ENCODE results near the gene ETDA.
"Not testable (repeated sequence)": the region's sequence is repeated elsewhere in the genome, so short reads cannot be mapped to it uniquely, and the experiment has no call there.

The ETDA gene

GRCh38 chrX:135252011-135252518 lies at the start of gene ETDA:
Gene ETDA, plus strand, starts transcription at chrX:135252061. Its CDS starts 1,216 bp downstream, at chrX:135253277.
- DNase-seq (ENCODE audit: low spot score); FAIRE-seq: not testable (repeated sequence)

DNA sequence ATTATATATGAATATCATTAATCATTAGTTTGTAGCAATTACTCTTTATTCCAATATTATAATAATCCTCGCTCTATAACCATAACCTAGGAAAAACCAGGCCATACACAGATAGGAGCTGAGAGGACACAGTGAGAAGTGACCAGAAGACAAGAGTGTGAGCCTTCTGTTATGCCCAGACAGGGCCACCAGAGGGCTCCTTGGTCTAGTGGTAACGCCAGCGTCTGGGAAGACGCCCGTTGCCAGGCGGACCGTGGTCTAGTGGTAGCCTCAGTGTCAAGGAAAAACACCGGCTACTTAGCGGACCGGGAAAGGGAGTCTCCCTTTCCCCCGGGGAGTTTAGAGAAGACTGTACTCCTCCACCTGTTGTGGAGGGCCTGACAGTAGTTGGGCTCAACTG lies 45.4 kb upstream of the ETDA start:
- FAIRE-seq; DNase-seq (ENCODE audit: low spot score): not testable (repeated sequence)

DNA sequence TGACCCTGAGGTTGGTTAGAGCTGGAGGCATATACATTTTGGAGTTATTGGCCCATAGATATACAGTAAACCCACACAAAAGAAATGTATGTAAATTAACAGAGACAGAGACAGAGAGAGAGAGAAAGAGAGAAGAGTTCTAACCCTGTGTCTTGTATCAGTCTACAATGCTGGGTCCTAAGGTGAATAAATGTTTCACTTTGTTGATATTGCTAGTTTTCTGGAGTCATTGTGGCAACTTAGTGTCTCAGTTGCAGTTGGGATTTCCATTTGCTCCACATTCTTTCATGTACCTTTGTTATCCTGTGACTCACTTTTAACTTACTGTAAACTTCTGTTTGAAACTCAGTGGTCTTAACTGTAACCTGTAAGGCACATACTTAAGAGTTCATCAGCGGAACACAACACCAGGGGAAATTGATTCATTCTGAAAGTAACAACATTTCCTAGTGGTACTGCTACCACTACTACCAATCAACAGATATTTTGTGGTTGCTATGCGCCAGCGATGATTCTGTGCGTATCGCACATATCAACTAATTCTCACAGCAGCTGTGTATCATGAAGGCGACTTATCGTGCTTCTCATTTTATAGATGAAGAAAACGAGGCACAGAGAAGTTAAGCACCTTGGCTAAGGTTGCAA lies 38.5 kb upstream of the ETDA start:
- no peak for FAIRE-seq
- DNase-seq (ENCODE audit: low spot score), result no peak

DNA sequence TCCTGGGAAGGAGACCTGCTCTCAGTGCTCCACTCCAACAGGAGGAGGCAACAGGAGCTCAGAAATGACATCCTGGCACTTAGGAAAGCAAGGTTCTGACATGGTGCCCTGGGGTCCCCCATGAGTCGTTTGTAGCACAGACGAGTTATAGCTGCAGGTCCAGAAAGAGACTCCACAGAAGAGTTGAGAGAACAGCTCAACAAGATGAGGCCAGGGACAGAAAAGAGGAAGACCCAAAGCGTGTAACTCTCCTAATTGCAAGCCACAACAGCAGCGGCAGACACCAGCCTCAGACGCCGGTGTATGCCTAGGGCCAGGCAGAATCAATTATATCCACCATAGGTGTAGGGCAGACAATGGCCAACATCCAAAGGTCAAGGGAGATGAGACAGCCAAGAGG lies 5.9 kb upstream of the ETDA start:
- not testable (repeated sequence) for FAIRE-seq; DNase-seq (ENCODE audit: low spot score)

DNA sequence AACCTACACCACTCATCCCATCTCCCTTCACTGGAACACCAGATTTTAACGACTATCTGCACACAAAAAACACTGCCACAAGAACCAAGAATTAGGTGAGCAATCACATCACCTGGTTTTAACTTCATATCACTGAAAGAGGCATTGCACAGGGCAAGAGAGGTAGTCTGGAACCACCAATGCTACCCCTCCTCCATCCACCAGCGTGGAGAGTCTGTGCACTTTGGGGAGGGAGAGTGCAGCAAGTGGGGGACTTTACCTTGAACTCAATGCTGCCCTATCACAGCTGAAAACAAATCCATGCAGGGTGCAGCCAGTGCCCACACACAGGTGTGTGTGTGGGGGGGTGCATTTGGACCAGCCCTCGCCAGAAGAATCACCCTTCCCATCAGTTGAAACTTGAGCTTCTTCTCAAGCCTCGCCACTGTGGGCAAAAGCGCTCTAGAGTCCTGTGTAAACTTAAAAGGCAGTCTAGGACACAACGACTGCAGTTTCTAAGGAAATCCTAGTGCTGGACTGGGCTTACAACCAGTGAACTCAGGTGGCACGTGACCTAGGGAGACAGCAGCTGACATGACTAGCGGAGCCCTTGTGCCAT lies 4.3 kb downstream of the ETDA start:
- not testable (repeated sequence) for DNase-seq (ENCODE audit: low spot score); FAIRE-seq

GRCh38 chrX:135256923-135257322 lies 5.1 kb downstream of the ETDA start:
- DNase-seq (ENCODE audit: low spot score) (no peak), FAIRE-seq (no peak)

DNA sequence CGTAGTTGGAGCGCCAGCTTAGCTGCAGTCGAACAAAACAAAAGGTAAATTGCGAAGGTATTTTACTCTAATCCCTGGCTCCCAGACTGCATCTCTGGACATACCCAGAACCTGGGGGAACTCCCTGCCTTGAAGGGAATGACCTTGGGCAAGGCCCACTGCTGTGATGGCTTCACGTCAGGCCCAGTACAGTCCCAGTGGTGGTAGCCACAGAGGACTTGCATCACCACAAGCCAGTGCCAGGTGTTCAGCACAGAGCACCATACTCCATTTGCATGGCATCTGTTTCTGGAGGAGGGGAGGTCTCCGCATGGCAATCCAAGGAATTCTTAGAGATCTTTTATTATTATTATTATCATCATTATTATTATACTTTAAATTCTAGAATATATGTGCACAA lies 5.6 kb downstream of the ETDA start:
- FAIRE-seq, result no peak
- DNase-seq (ENCODE audit: low spot score), result no peak

DNA sequence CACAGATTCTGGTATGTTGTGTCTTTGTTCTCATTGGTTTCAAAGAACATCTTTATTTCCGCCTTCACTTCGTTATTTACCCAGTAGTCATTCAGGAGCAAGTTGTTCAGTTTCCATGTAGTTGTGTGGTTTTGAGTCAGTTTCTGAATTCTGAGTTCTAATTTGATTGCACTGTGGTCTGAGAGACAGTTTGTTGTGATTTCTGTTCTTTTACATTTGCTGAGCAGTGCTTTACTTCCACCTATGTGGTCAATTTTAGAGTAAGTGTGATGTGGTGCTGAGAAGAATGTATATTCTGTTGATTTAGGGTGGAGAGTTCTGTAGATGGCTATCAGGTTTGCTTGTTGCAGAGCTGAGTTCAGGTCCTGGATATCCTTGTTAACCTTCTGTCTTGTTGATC lies 9.1 kb downstream of the ETDA start:
- DNase-seq (ENCODE audit: low spot score); FAIRE-seq: not testable (repeated sequence)

DNA sequence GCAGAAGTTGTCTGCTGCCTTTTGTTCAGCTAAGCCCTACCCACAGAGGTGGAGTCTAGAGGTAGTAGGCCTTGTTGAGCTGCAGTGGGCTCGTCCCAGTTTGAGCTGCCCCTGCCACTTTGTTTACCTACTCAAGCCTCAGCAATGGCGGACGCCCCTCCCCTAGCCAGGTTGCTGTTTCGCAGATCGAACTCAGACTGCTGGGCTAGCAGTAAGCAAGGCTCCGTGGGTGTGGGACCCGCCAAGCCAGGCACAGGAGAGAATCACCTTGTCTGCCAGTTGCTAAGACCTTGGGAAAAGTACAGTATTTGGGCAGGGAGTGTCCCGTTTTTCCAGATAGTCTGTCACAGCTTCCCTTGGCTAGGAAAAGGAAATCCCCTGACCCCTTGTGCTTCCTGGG lies 11.5 kb downstream of the ETDA start:
- not testable (repeated sequence) for FAIRE-seq

DNA sequence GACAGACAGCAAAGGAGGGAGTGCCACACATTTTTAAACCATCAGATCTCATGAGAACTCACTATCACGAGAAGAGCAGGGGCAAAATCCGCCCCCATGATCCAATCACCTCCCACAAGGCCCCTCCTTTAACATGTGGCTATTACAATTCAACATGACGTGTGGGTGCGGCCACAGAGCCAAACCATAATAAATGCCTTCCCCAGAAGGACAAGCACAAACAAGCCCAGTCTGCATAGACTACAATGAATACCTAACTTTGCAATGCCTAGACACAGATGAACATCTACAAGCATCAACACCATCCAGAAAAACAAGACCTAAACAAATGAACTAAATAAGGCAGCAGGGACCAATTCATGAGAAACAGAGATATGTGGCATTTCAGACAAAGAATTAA lies 12.3 kb downstream of the ETDA start:
- DNase-seq (ENCODE audit: low spot score) (no peak), FAIRE-seq (no peak)

More for the DNA sequence above, 11.5 kb downstream of the ETDA start:
- not testable (repeated sequence) for DNase-seq (ENCODE audit: low spot score)

DNA sequence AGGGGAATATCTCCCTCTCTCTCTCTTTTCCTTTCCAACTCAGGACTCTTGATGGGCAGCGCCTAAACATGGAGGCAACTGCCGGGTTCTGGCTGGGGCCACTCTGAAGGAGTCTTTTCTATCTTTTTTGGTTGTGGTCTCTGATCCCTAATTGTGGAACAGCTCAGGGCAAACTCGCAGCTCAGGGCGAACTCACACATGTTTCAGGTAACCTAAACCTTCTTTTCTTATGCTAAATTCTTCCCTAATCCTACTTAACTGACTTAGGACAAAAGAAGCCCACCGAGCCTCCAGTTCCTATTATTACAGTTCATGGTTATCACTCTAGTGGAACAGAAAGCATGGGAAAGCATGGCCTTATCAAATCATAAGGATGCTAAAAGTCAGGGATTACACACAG lies 21.3 kb downstream of the ETDA start:
- no peak for DNase-seq (ENCODE audit: low spot score)
- no peak for FAIRE-seq

DNA sequence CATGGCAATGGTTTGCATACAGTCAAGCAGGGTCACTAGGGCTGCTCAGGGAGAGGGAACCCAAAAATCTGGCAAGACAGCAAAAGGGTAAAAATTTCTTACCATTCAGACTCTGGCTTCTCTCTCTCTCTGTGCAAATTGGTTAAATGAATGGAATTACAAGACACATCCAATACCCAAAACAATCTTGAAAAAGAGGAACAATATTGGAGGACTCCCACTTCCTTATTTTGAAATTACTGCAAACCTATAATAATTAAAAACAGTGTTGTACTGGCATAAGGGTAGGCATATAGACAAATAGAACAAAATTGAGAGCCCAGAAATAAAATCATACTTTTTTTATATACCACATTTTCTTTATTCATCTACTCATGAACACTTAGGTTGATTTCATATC lies 24.1 kb downstream of the ETDA start:
- FAIRE-seq, result no peak
- no peak for DNase-seq (ENCODE audit: low spot score)

DNA sequence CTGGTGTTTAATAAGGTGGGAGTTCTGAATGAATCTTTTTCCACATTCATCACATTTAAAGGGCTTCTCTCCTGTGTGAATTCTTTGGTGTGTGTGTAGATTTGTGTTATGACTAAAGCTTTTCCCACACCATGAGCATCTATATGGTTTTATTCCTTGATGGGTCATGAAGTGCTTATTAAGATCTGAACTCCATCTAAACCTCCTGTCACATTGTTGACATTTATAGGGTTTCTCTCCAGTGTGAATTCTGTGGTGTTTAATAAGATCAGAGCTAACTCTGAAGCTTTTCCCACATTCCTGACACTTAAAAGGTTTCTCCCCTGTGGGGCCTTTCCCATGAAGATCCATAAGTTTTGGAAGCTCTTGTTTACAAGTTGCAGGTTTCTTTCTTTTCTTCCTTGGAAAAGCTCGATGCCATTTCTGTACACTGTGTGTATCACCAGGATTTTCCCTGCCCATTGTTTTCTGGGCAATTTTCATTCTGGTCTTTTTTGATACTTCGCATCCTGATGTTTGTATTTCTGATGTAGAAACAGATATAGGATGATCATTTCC lies 35.5 kb downstream of the ETDA start:
- no peak for FAIRE-seq
- DNase-seq (ENCODE audit: low spot score), result no peak

DNA sequence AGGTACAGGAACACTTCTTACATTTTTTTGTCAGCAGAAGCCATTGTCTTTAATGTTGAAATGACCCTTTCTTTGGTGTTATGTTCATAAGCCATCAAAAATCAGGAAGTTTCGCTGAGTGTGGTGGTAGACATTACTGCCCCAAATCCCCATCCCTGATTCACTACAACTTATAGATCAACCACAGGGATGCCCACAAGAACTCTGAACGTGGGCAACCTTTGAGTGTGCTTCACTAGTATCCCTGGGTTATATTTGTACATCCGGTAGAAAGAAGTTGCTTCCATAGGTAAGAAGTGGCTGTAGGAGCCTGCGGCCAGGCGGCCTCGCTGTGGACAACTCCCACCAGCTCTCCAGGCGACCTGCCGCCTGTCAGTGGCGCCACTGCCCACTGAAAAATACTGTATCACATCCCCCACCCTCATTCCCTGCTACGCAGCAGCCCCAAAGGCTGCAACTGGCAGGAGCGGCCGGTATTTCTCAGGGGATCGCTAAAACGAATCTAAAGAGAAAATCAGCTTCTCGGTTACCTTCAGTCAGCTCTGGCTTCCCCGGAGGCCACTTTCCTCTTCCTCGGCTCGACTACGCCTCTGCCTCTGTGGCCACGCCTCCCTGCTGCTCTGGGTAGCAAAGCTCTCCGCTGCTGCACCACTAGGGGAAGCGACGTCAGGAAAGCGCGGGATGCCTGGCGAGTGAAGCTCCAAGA lies 43.5 kb downstream of the ETDA start:
- FAIRE-seq (no peak), DNase-seq (ENCODE audit: low spot score) (no peak)

DNA sequence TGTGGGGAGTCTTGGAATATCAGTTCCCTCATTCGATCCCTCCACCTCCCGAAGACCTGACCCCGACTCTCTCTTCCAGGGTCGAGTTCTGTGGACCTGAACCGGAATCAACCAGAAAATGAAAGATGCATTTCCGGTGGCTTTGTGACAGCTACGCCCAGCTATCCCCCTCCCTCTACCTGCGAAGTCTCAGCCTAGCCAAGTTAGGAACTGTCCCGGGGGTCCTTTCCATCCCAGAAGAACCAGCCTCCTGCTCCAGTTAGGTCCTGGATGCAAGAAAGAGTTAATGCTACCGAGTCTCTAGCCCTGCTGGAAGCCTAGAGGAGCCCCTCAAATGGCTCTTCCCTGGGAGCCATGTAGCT lies 44.1 kb downstream of the ETDA start:
- FAIRE-seq, result no peak
- DNase-seq (ENCODE audit: low spot score), result no peak

- FAIRE-seq (no peak), DNase-seq (ENCODE audit: low spot score) (no peak)
Observed at GRCh38 chrX:135302269-135302873, 50.5 kb downstream of the ETDA start.
